SK-N-SH (cell line): ENCODE results near the gene PAQR7. TPM values are rescaled to one million over a fixed set of nuclear protein-coding genes. Genes with fewer than 3 reads are reported as not detected.

Experiments used
- CTCF ChIA-PET: fragments of 300-600, 350-600 bp; formaldehyde crosslinking; extraction: SDS; loops from one replicate; lab custom pipeline; 2021; lab: Yijun Ruan, JAX
- POLR2A ChIA-PET: fragments of 350-600 bp; sonication (Branson Sonifier 250); formaldehyde crosslinking; extraction: SDS; loops from one replicate; lab custom pipeline; 2020; ENCODE audit warnings: antibody characterized with exemption, inconsistent platforms; lab: Yijun Ruan, JAX
- DNase-seq: peaks from one replicate; pipeline ENCODE4 v3.0.0; 2012
- H2AFZ ChIP-seq: fragments of 200-600 bp; sonication (generic); 2 replicates; pipeline ENCODE4 v1.8.1; 2016; ENCODE audit warnings: antibody characterized with exemption, mild to moderate bottlenecking, low read depth
- H3F3A ChIP-seq: fragments of 200-600 bp; sonication (generic); replicated peaks from 2 replicates; pipeline ENCODE3; 2016; ENCODE audit warnings: antibody characterized with exemption, mild to moderate bottlenecking; ENCODE audit not compliant: insufficient read depth
- H3K27ac ChIP-seq, 2 experiments: fragments of 200-500 bp in 1 of 2; fragments of 200-600 bp in 1 of 2; sonication (Bioruptor generic) in 1 of 2; sonication (generic), shearing (Covaris generic) in 1 of 2; 2 replicates each; pipeline versions ENCODE4 v1.5.1 to v1.6.1; 2014 to 2016; ENCODE audit warnings: low read depth in 2 of 2, inconsistent platforms in 1 of 2, low read length in 1 of 2, mild to moderate bottlenecking in 1 of 2, mixed read lengths in 1 of 2
- H3K27me3 ChIP-seq: fragments of 200-600 bp; sonication (generic), shearing (Covaris generic); 2 replicates; pipeline ENCODE4 v1.6.1; 2016; ENCODE audit warnings: mixed run types; ENCODE audit not compliant: insufficient read depth
- H3K36me3 ChIP-seq, 2 experiments: fragments of 200-500 bp in 1 of 2; fragments of 200-600 bp in 1 of 2; sonication (Bioruptor generic) in 1 of 2; sonication (generic) in 1 of 2; replicated peaks in 1 of 2; 2 replicates each; pipeline versions ENCODE3 to v1.5.1; 2014 to 2016; ENCODE audit warnings: low read length in 1 of 2, mild to moderate bottlenecking in 1 of 2; ENCODE audit not compliant: insufficient read depth in 2 of 2, control insufficient read depth in 1 of 2
- H3K4me1 ChIP-seq, 2 experiments: fragments of 200-500 bp in 1 of 2; fragments of 200-600 bp in 1 of 2; sonication (Bioruptor generic) in 1 of 2; sonication (generic), shearing (Covaris generic) in 1 of 2; 2 replicates each; pipeline versions ENCODE4 v1.5.1 to v1.6.1; 2014 to 2016; ENCODE audit warnings: low read depth in 1 of 2, low read length in 1 of 2, mixed run types in 1 of 2; ENCODE audit not compliant: insufficient read depth in 2 of 2, control insufficient read depth in 1 of 2
- H3K4me2 ChIP-seq: fragments of 200-600 bp; sonication (generic), shearing (Covaris generic); 2 replicates; pipeline ENCODE4 v1.6.1; 2017; ENCODE audit warnings: mixed run types
- H3K4me3 ChIP-seq, 2 experiments: fragments of 200-500 bp in 1 of 2; fragments of 200-600 bp in 1 of 2; sonication (Bioruptor generic) in 1 of 2; sonication (generic), shearing (Covaris generic) in 1 of 2; 2 replicates each; pipeline versions ENCODE4 v1.5.1 to v1.8.1; 2014 to 2016; ENCODE audit warnings: low read depth in 2 of 2, inconsistent platforms in 1 of 2, low read length in 1 of 2, mild to moderate bottlenecking in 1 of 2, mixed read lengths in 1 of 2, moderate library complexity in 1 of 2
- H3K79me2 ChIP-seq: fragments of 200-600 bp; sonication (generic); 2 replicates; pipeline ENCODE4 v1.8.1; 2017; ENCODE audit warnings: mild to moderate bottlenecking; ENCODE audit not compliant: insufficient read depth
- H3K9ac ChIP-seq: fragments of 200-600 bp; sonication (generic); 2 replicates; pipeline ENCODE4 v1.6.1; 2017; ENCODE audit warnings: mixed run types
- H3K9me2 ChIP-seq: fragments of 200-600 bp; sonication (generic); 2 replicates; pipeline ENCODE4 v1.6.1; 2017; ENCODE audit warnings: mixed run types
- H3K9me3 ChIP-seq: fragments of 200-600 bp; sonication (generic); 2 replicates; pipeline ENCODE4 v1.6.1; 2017; ENCODE audit warnings: mixed run types, mild to moderate bottlenecking, moderate library complexity
- H4K20me1 ChIP-seq: fragments of 200-600 bp; sonication (generic); 2 replicates; pipeline ENCODE4 v1.6.1; 2017; ENCODE audit warnings: mild to moderate bottlenecking, mixed run types; ENCODE audit not compliant: insufficient read depth
- ELF1 ChIP-seq: IDR thresholded peaks from 2 replicates; pipeline ENCODE4 v1.4.0; 2012
- EP300 ChIP-seq, 2 experiments: IDR thresholded peaks; 2 replicates each; pipeline versions ENCODE4 v1.4.0 to v1.6.1; 2012; ENCODE audit warnings: borderline replicate concordance in 1 of 2, low read depth in 1 of 2, low read length in 1 of 2
- GABPA ChIP-seq: IDR thresholded peaks from 2 replicates; pipeline ENCODE4 v1.4.0; 2012; ENCODE audit warnings: low read depth, mild to moderate bottlenecking
- IRF3 ChIP-seq: fragments of 150-350 bp; IDR thresholded peaks from 2 replicates; pipeline ENCODE4 v1.6.1; 2016; ENCODE audit warnings: mild to moderate bottlenecking, low read depth, low read length
- MAX ChIP-seq: IDR thresholded peaks from 2 replicates; pipeline ENCODE4 v1.4.0; 2012; ENCODE audit warnings: low read depth
- NRF1 ChIP-seq: IDR thresholded peaks from 2 replicates; pipeline ENCODE4 v1.6.1; 2012; ENCODE audit warnings: low read depth, mild to moderate bottlenecking, low read length
- PBX3 ChIP-seq: IDR thresholded peaks from 2 replicates; pipeline ENCODE4; 2012
- RAD21 ChIP-seq: IDR thresholded peaks from 2 replicates; pipeline ENCODE4 v1.6.1; 2012; ENCODE audit warnings: mild to moderate bottlenecking, low read length
- RCOR1 ChIP-seq: fragments of 150-350 bp; IDR thresholded peaks from 2 replicates; pipeline ENCODE4 v1.6.1; 2017; ENCODE audit warnings: antibody characterized with exemption, low read length
- RFX5 ChIP-seq: IDR thresholded peaks from 2 replicates; pipeline ENCODE4 v1.6.1; 2012; ENCODE audit warnings: mild to moderate bottlenecking, improper control_type of control experiment, low read length
- SIN3A ChIP-seq: IDR thresholded peaks from 2 replicates; pipeline ENCODE4 v1.6.1; 2012; ENCODE audit warnings: low read depth, mild to moderate bottlenecking, low read length, moderate library complexity, borderline replicate concordance
- SMC3 ChIP-seq: IDR thresholded peaks from 2 replicates; pipeline ENCODE4 v1.6.1; 2012; ENCODE audit warnings: low read depth, low read length, improper control_type of control experiment
- TAF1 ChIP-seq: IDR thresholded peaks from 2 replicates; pipeline ENCODE4 v1.6.1; 2012; ENCODE audit warnings: low read depth, mild to moderate bottlenecking, low read length, moderate library complexity, borderline replicate concordance
- USF2 ChIP-seq: fragments of 150-350 bp; IDR thresholded peaks from 2 replicates; pipeline ENCODE4 v1.6.1; 2017; ENCODE audit warnings: antibody characterized with exemption, low read length, low read depth, borderline replicate concordance
- WGBS: methylation state at CpG from one replicate; pipeline ENCODE4 v1.1.6; 2017; ENCODE audit warnings: low lambda C conversion rate; 5-methylcytosine and 5-hydroxymethylcytosine counted together
- polyA plus RNA-seq, 3 experiments: library from polyadenylated mRNA; depleted of rRNA; stranded (reverse); fragments of >200 nt; gene quantifications; 2 replicates each; pipeline ENCODE4 v1.2.3, GENCODE V29; 2012

PAQR7 gene
- polyA plus RNA-seq, 1 of the 3 experiments (the other 2 are of a cell fraction) = 5.6 TPM

- Histone ChIP-seq H3K4me1 (peaks cover 0 to 9% of the 10 kb centered on the region in 2 experiments; a peak in 2 of 4 replicates), H2AFZ (no peak overlapping the region), H3F3A (peaks cover 10% of the 10 kb centered on the region), H3K36me3 (no peaks in the 10 kb centered on the region), H3K9me2 (no peaks in the 10 kb centered on the region), H3K27ac (no peak overlapping the region), H3K79me2 (no peaks in the 10 kb centered on the region)
- POLR2A ChIA-PET = interaction anchor here (1.1 kb wide), 1 partner anchor 39 kb away, joined by 3 read pairs; the partner anchor contains the start of gene PAQR7
- CTCF ChIA-PET = interaction anchor here (1.7 kb wide), 1 partner anchor 19 kb away, joined by 7 read pairs; no protein-coding TSS in a partner anchor
- no peak for DNase-seq
- WGBS = 93% methylated on average over 3 of the region's 3 CpGs
- TF ChIP-seq PBX3 (no peak), NRF1 (no peak), RFX5 (no peak), MAX (no peak), GABPA (no peak), TAF1 (no peak), RAD21 (no peak), SMC3 (no peak), SIN3A (no peak), USF2 (no peak), ELF1 (no peak), IRF3 (no peak), RCOR1 (no peak), EP300 (IDR thresholded peaks at IDR 0.05; ENCODE audit: borderline replicate concordance in 1 of 2, low read depth in 1 of 2, low read length in 1 of 2) (no peak)
- TF ChIP-seq, all 33 proteins: peak for 0
- H3K9me3 ChIP-seq = no peaks in the 10 kb centered on the region
- H3K4me2 ChIP-seq = no peak overlapping the region
- H3K4me3 ChIP-seq = no peak overlapping the region
- H3K9ac ChIP-seq = no peak overlapping the region
- H3K27me3 ChIP-seq = no peaks in the 10 kb centered on the region
- H4K20me1 ChIP-seq = no peaks in the 10 kb centered on the region
Observed at GRCh38 chr1:25914074-25914995, 38.8 kb upstream of the PAQR7 start.
